Hematopoietic multipotent progenitor cell treated with erythropoietin and hydrocortisone succinate and interleukin-3 and kit ligand, for 6 days (in vitro differentiated cells): ENCODE measurements around the gene KIF24.
"Not testable (repeated sequence)": the region's sequence is repeated elsewhere in the genome, so short reads cannot be mapped to it uniquely, and the experiment has no call there.

ENCODE experiments used
- DNase-seq: peaks from one replicate; pipeline ENCODE4 v3.0.0-alpha.2; 2015

The KIF24 gene, protein sequence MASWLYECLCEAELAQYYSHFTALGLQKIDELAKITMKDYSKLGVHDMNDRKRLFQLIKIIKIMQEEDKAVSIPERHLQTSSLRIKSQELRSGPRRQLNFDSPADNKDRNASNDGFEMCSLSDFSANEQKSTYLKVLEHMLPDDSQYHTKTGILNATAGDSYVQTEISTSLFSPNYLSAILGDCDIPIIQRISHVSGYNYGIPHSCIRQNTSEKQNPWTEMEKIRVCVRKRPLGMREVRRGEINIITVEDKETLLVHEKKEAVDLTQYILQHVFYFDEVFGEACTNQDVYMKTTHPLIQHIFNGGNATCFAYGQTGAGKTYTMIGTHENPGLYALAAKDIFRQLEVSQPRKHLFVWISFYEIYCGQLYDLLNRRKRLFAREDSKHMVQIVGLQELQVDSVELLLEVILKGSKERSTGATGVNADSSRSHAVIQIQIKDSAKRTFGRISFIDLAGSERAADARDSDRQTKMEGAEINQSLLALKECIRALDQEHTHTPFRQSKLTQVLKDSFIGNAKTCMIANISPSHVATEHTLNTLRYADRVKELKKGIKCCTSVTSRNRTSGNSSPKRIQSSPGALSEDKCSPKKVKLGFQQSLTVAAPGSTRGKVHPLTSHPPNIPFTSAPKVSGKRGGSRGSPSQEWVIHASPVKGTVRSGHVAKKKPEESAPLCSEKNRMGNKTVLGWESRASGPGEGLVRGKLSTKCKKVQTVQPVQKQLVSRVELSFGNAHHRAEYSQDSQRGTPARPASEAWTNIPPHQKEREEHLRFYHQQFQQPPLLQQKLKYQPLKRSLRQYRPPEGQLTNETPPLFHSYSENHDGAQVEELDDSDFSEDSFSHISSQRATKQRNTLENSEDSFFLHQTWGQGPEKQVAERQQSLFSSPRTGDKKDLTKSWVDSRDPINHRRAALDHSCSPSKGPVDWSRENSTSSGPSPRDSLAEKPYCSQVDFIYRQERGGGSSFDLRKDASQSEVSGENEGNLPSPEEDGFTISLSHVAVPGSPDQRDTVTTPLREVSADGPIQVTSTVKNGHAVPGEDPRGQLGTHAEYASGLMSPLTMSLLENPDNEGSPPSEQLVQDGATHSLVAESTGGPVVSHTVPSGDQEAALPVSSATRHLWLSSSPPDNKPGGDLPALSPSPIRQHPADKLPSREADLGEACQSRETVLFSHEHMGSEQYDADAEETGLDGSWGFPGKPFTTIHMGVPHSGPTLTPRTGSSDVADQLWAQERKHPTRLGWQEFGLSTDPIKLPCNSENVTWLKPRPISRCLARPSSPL (N-terminal part only)

DNA sequence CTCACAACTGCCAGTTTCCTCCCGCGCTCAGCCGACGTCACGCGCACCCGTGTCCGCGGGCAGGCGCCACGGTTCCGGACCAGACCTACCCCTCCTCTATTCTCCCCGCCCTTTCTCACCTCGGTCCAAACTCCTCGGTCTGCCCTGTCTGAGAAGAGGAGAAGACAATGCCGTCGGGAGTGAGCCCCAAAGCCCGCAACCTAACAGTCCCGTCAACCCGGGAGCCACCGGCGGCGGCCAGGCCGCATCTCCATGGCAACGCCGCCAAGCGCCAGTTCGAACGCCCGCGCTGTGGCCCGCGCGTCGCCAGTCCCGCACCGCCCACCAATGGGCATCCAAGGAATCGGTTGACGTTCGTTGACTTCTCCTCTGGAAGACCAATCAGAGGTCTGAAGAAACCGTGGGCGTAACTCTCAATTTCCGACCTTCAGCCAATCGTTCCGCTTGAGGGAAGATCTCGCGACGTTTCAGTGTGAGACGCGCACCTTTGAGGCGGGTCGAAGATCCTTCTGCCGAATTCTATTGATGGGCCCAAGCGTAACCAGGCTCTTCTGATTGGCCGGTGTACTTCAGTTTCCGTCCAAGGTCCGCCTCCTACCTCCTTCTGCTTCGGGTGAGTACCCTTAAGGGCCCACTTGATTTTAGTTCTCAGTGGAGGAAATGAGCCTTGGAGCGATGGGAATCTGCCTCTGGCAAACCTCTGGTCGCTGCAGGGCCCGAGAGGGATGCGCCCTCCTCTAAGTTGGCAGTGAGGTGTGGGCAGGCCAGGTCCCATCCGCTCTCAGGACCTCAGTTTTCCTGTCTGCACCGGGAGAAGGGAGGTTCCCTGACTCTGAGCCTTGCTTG, at the start of gene KIF24, which contains the start of gene NUDT2:
KIF24 (minus strand) TSS at position 282 of the 846 bp plus-strand sequence. CDS start 17,922 bp downstream, outside the sequence.
NUDT2 (plus strand) TSS at position 583 of the 846 bp plus-strand sequence. CDS start 9,471 bp downstream, outside the sequence.
- DNase-seq: peak; percentile 100

DNA sequence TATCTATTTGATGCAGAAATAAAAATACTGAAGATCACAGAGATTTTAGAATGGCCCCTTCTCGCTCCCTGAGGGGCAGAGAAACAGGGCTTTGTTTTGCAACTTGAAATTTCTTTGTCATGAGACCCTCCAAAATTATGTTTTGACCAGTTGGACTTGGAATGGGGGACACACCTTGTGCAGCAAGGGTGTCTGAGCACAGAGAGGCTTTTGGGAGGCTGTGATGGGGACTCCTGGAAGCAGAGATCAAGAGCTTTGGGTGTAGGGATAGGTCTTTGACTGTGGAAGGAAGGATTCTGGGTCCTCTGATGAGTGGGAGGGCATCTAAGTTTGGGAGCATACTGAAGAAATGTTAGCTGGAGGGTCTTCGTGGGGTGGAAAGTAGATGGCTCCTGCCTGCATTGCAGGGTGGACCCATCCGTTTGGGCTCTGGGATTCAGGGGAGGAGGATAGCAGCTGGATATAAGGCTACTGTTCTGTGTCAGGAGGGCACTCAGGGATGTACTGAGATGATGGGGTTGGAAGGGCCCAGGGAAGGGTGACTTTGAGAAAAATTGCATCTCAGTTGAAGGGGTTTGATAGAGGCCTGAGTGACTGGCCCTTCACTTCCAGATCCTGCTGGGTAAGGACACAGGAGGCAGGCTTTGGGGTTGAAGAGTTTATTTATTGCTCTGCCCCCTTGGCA, 49.5 kb upstream of the KIF24 start:
- no peak for DNase-seq

GRCh38 chr9:34377404-34377746, 48.3 kb upstream of the KIF24 start:
- peak; percentile 59 for DNase-seq

DNA sequence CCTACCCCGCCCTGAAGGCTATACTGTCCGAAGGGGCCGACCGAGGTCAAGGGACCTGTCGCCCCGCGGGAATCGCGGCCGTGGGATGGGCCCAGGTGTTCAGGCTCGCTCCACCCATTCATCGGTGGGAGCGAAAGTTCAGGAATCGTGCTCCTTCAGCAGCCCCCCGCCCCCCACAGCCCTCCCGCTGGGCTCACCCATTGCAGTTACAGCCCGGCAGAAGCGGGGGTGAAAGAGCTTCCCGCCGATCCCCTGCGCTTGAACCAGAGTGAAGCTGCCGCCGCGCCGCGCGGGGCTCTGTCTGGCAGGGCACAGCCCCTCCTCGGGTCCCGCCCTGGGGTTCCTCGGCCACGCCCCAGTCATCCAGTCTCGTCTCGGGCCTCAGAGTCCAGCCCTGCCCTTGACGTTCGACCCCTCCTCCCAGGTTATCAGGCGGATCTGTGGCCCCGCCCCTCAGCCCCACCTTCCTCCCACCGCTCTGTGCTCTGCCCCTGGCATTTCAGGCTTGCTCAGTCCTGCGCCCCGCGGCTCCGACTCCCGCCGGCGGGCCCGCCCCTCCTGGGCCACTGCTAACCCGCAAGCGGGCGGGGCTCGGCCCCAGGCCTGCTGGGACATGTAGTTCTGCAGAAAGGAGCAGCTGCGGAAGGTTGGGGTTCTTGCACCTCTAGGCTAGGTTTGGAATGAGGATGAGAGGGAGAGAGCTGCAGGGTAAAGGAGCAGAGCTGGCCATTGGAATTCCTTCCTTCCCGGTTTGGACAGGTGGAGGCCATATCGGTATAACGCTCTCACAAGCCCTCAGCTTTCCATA, 47.7 kb upstream of the KIF24 start, which contains the start of gene MYORG:
MYORG (minus strand) TSS at position 303 of the 808 bp plus-strand sequence. CDS start 3,955 bp downstream, outside the sequence.
- DNase-seq: peak; percentile 98

- peak; percentile 47 for DNase-seq
Measured at GRCh38 chr9:34375901-34376595, 47.0 kb upstream of the KIF24 start.

DNA sequence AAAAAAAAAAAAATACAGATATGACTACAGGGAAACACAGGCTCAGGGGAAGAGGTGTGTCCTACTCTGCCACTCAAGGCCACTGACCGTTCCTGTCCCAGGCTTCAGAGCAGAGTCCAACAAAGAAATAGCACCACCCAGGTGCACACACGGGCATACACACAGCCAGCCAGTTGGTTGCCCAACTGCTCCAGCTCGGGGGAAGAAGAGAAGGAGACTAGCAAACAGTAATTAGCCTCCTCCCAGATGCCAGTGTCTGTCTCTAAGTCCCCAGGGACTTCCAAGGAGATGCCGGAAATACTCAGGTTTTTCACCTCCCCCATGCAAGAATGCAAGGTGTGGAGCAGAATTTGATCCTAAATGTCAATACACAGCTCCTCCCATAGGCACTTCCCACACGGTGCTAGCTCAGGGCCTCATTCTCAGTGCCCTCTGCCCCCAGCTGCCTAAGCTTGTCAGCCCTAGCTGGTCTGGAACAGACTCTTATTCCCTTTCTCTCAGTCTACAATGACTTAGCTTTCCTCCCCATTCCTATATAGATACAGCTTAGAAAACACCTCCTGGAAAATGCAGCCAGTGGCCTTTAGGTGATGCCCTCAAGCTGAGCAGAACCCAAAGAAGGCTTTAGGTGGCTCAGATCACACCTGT, 46.0 kb upstream of the KIF24 start:
- no peak for DNase-seq

- no peak for DNase-seq
Measured at GRCh38 chr9:34374339-34374738, 45.3 kb upstream of the KIF24 start.

DNA sequence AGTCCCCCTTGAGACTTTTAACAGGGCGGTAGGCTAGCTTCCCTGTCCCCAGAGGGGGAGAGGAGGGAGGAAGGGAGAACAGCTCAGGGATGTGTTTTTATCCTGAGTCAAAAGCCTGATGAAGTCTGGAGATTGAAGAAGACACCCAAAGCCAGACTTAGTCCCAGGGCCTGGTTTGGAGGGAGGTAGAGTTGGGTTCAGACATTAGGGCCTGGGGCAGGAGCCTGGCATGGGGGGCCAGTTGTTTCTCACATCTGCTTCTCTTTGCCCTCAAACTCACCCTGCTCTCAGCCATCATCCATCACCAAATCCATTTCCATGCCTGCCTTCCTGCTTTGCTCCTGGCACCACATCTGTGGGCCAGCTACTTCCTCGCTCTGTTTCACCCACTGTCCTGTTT, 44.7 kb upstream of the KIF24 start:
- DNase-seq: no peak

DNA sequence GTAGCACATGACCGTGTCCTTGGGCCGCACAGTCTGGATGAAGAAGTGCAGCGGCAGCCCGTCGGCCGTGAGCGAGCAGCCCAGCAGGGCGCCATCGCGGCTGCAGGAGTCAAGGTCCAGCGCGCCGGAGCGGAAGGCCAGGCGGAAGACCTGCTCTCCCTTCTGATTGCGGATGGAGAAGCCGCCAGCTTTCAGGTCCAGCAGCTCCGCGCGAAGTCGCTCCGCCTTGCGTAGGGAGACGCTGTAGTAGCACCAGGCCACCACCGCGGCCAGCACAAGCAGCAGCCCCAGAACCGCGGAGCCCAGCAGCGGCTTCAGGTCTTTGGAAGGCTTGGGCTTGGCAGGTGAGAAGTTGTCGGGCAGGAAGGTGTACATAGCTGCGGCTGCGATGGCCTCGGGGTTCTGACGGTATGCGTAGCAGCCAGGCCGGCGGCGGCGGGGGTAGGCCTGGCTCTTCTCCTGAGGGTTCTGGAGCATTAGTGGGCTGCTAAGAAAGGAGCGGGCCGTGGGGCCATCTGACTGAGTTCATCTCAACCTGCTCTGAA, 43.5 kb upstream of the KIF24 start:
- no peak for DNase-seq

DNA sequence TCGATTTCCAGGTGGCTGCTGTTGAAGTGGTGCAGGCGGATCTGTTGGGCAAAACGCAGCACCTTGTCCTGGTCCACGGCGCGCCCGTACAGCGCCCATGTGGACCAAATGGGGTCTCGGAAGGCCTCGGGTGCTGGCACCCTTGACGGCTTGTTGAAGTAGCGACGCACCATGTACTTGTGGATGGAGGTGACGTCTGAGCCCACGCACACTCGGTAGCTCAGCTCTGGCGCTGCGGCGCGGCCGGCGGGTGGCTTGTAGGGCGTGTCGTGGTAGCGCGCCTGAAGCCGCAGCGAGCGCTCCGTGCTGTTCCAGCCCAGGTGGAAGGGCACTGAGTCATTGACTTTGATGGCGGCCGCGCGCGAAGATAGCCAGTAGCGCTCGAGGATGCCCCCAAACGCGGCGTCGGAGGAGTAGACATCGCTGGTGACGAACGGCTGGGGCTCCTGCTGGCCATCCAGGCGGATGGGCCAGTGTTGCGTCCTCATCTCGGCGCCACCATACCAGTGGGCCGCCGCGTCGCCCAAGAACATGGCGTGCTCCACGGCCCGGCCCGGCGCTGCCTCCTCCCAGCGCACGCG, 42.9 kb upstream of the KIF24 start:
- no peak for DNase-seq

- peak; percentile 27 for DNase-seq
Measured at GRCh38 chr9:34370970-34371880, 42.2 kb upstream of the KIF24 start.

DNA sequence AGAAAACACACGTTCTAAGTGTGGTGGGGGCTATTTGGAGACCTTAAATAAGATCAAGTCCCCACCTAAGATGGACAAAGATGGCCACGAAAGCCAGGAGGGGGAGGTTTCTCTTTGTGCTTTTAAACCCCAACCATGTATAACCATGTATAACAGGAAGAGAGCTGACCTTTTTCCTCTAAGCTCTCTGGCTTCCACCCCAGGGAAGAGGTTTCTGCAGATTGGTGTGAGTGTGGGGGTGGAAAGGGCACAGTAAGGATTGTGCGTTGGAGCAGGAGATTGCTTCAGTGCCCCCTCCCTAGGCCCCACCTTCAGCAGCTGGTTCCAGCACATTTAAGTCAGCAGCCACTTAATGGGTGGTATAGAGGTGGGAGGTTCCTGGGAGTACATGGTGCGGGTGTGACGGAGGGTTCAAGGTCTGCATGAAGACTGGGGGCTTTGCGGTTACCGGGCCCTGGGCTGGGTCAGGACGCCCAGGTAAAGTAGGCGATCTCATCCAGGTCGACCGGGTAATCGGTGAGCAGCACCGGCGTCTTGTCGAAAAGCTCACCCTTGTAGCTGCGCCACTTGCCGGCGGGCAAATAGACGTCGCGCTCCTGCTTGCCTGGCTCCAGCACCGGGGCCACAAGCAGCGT, 41.4 kb upstream of the KIF24 start:
- no peak for DNase-seq

- no peak for DNase-seq
Measured at GRCh38 chr9:34369636-34370035, 40.6 kb upstream of the KIF24 start.

DNA sequence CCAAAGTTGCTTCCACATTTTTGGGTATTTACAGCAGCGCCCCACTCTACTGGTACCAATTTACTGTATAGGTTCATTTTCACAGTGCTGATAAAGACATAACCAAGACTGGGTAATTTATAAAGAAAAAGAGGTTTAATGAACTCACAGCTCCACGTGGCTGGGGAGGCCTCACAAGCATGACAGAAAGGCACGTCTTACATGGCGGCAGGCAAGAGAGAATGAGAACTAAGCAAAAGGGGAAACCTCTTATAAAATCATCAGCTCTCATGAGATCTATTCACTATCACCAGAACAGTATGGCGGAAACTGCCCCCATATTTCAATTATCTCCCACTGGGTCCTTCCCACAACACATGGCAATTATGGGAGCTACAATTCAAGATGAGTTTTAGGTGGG, 39.7 kb upstream of the KIF24 start:
- not testable (repeated sequence) for DNase-seq

DNA sequence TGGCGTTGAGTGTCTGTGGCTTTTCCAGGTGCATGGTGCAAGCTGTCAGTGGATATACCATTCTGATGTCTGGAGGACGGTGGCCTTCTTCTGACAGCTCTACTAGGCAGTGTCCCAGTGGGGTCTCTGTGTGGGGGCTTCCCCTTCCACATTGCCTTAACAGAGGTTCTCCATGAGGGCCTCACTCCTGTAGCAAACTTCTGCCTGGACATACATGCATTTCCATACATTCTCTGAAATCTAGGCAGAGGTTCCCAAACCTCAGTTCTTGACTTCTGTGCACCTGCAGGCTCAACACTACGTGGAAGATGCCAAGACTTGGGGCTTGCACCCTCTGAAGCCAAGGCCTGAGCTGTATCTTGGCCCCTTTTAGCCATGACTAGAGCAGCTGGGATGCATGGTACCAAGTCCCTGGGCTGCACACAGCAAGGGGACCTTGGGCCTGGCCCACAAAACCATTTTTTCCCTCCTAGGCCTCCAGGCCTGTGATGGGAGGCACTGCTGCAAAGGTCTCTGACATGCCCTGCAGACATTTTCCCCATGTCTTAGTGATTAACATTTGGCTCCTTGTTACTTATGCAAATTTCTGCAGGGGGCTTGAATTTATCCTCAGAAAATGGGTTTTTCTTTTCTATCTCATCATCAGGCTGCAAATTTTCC, 38.8 kb upstream of the KIF24 start:
- not testable (repeated sequence) for DNase-seq

- no peak for DNase-seq
Measured at GRCh38 chr9:34366365-34366764, 37.3 kb upstream of the KIF24 start.
